ENCODE measurements around the gene VN1R2. TPM values are rescaled to one million over a fixed set of nuclear protein-coding genes. Genes with fewer than 3 reads are reported as not detected.
"Not testable (repeated sequence)": the region's sequence is repeated elsewhere in the genome, so short reads cannot be mapped to it uniquely, and the experiment has no call there.

Gene VN1R2
- under 1 TPM in 2 of 4 donors, not detected in 2; 0.17 to 0.33 TPM for polyA plus RNA-seq (ENCODE audit: insufficient read length in 4 of 4)

GRCh38 chr19:53257715-53258342, at the start of gene VN1R2:
Gene VN1R2 (plus strand): TSS chr19:53258292. CDS start chr19:53258376, 84 bp downstream.
- DNase-seq (ENCODE audit: low read depth in 4 of 4, low spot score in 2 of 4): not testable (repeated sequence)

GRCh38 chr19:53211554-53211953, 46.5 kb upstream of the VN1R2 start:
- not testable (repeated sequence) for DNase-seq (ENCODE audit: low read depth in 4 of 4, low spot score in 2 of 4)

- no peak for DNase-seq (ENCODE audit: low read depth in 4 of 4, low spot score in 2 of 4)
These were observed 45.3 kb upstream of the VN1R2 start for GRCh38 chr19:53212703-53213320.

- DNase-seq (ENCODE audit: low read depth in 4 of 4, low spot score in 2 of 4): not testable (repeated sequence)
These were observed 35.4 kb upstream of the VN1R2 start for GRCh38 chr19:53222716-53223115.

- no peak for DNase-seq (ENCODE audit: low read depth in 4 of 4, low spot score in 2 of 4)
These were observed 33.5 kb upstream of the VN1R2 start for GRCh38 chr19:53224606-53225005.

GRCh38 chr19:53237114-53237777, 20.8 kb upstream of the VN1R2 start:
- no peak for DNase-seq (ENCODE audit: low read depth in 4 of 4, low spot score in 2 of 4)

GRCh38 chr19:53246498-53246897, 11.6 kb upstream of the VN1R2 start:
- no peak for DNase-seq (ENCODE audit: low read depth in 4 of 4, low spot score in 2 of 4)

- peak; percentile 63 to 76 (median 71) for DNase-seq (ENCODE audit: low read depth in 4 of 4, low spot score in 2 of 4)
These were observed 3.4 kb upstream of the VN1R2 start, which contains the start of gene ZNF677 for GRCh38 chr19:53254411-53255341. Gene ZNF677 (minus strand): TSS chr19:53254873. CDS start chr19:53251550, 3,323 bp downstream.

GRCh38 chr19:53267623-53268022, 9.5 kb downstream of the VN1R2 start, which contains the start of gene VN1R4:
Gene VN1R4 (minus strand): TSS chr19:53267723. CDS start chr19:53267665, 58 bp downstream.
- DNase-seq (ENCODE audit: low read depth in 4 of 4, low spot score in 2 of 4): not testable (repeated sequence)

- DNase-seq (ENCODE audit: low read depth in 4 of 4, low spot score in 2 of 4): not testable (repeated sequence)
These were observed 11.8 kb downstream of the VN1R2 start for GRCh38 chr19:53269861-53270260.

GRCh38 chr19:53272044-53272443, 14.0 kb downstream of the VN1R2 start:
- DNase-seq (ENCODE audit: low read depth in 4 of 4, low spot score in 2 of 4): no peak

- no peak for DNase-seq (ENCODE audit: low read depth in 4 of 4, low spot score in 2 of 4)
These were observed 17.4 kb downstream of the VN1R2 start for GRCh38 chr19:53275480-53275879.

- DNase-seq (ENCODE audit: low read depth in 4 of 4, low spot score in 2 of 4): not testable (repeated sequence)
These were observed 23.9 kb downstream of the VN1R2 start for GRCh38 chr19:53281947-53282346.

- DNase-seq (ENCODE audit: low read depth in 4 of 4, low spot score in 2 of 4): no peak
These were observed 27.0 kb downstream of the VN1R2 start for GRCh38 chr19:53285087-53285486.

GRCh38 chr19:53290758-53291549, 32.9 kb downstream of the VN1R2 start:
- DNase-seq (ENCODE audit: low read depth in 4 of 4, low spot score in 2 of 4): no peak

GRCh38 chr19:53294786-53295441, 36.8 kb downstream of the VN1R2 start:
- DNase-seq (ENCODE audit: low read depth in 4 of 4, low spot score in 2 of 4): no peak

GRCh38 chr19:53301341-53301740, 43.2 kb downstream of the VN1R2 start:
- not testable (repeated sequence) for DNase-seq (ENCODE audit: low read depth in 4 of 4, low spot score in 2 of 4)

GRCh38 chr19:53308339-53308811, 50.3 kb downstream of the VN1R2 start:
- DNase-seq (ENCODE audit: low read depth in 4 of 4, low spot score in 2 of 4): peak in 2 of 4 donors; percentile 21 to 26
